Stimulated activated CD4-positive, alpha-beta T cell treated with anti-CD3 and anti-CD28 coated beads, Interleukin-2, amount 100 ng/mL, for 4 hours (primary cell): ENCODE data around the gene CRLF1.

Experiments used
- DNase-seq: peaks from one replicate; pipeline ENCODE4 v3.0.0-alpha.2; 2020; ENCODE audit warnings: low read depth

CRLF1 gene

GRCh38 chr19:18606281-18607225 lies at the start of gene CRLF1:
Gene CRLF1, minus strand, starts transcription at chr19:18606799. Its CDS starts 143 bp downstream, at chr19:18606656.
- no peak for DNase-seq

- no peak for DNase-seq
Measured at GRCh38 chr19:18655173-18655844, 48.7 kb upstream of the CRLF1 start.

GRCh38 chr19:18654469-18654868 lies 47.9 kb upstream of the CRLF1 start:
- DNase-seq = no peak

- DNase-seq = no peak
Measured at GRCh38 chr19:18653853-18654252, 47.3 kb upstream of the CRLF1 start.

- DNase-seq = no peak
Measured at GRCh38 chr19:18651733-18652132, 45.1 kb upstream of the CRLF1 start.

GRCh38 chr19:18651300-18651699 lies 44.7 kb upstream of the CRLF1 start:
- no peak for DNase-seq

- DNase-seq = no peak
Measured at GRCh38 chr19:18650468-18651041, 44.0 kb upstream of the CRLF1 start.

- no peak for DNase-seq
Measured at GRCh38 chr19:18650021-18650390, 43.4 kb upstream of the CRLF1 start.

GRCh38 chr19:18649371-18650020 lies 42.9 kb upstream of the CRLF1 start:
- DNase-seq = no peak

- no peak for DNase-seq
Measured at GRCh38 chr19:18648973-18649315, 42.3 kb upstream of the CRLF1 start.

GRCh38 chr19:18647807-18648206 lies 41.2 kb upstream of the CRLF1 start:
- DNase-seq = no peak

GRCh38 chr19:18647371-18647767 lies 40.8 kb upstream of the CRLF1 start:
- no peak for DNase-seq

GRCh38 chr19:18646535-18647370 lies 40.2 kb upstream of the CRLF1 start:
- DNase-seq = no peak

- no peak for DNase-seq
Measured at GRCh38 chr19:18645035-18645511, 38.5 kb upstream of the CRLF1 start.

GRCh38 chr19:18644196-18645034 lies 37.8 kb upstream of the CRLF1 start:
- DNase-seq = no peak

GRCh38 chr19:18639706-18640243 lies 33.2 kb upstream of the CRLF1 start:
- DNase-seq = no peak

- DNase-seq = no peak
Measured at GRCh38 chr19:18637673-18638630, 31.4 kb upstream of the CRLF1 start.

GRCh38 chr19:18636969-18637629 lies 30.5 kb upstream of the CRLF1 start, which contains the start of gene KLHL26:
Gene KLHL26, plus strand, starts transcription at chr19:18637028. Its CDS starts 27 bp downstream, at chr19:18637055.
- DNase-seq = no peak
